ENCODE results near the gene B3GALNT2.

B3GALNT2 gene

GRCh38 chr1:235408503-235408960 is 95.7 kb downstream of the B3GALNT2 start:
- no peak for DNase-seq

DNA sequence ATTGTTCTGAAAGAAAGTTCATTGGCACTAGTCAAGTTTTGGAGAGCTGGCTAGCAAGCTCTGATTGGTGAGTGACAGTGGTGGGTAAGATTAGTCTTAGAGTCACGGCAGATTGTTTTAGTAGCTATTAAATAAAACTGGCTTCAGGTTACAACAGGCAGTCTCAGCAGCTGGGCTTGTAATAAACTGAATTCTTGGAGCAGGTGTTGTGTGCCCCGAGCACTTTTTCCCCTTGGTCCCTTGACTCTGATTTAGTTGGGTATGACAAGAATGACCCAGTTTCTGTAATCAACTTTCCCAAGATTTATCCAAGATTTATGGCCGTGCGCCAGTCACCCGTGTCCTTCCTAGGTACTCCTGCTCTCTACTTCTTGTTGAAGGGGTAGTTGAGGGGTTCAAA is 96.8 kb downstream of the B3GALNT2 start:
- DNase-seq = no peak

- no peak for DNase-seq
Observed at GRCh38 chr1:235404190-235404589, 100.1 kb downstream of the B3GALNT2 start.

DNA sequence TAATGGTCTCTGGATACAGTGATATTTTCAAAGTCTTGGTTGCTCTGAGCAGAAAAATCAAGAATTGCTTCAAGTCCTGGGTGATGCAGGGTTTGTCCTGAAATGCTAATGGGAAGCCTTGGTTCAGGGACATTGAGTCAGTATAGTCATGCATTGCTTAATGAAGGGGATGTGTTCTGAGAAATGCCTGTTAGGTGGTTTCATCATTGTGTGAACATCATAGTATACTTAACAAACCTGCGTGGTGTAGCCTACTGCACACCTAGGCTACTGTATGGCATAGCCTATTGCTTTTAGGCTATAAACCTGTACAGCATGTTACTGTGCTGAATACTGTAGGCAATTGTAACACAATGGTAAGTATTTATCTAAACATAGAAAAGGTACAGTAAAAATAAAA is 100.7 kb downstream of the B3GALNT2 start:
- DNase-seq = no peak

GRCh38 chr1:235402457-235403200 is 101.6 kb downstream of the B3GALNT2 start:
- DNase-seq = no peak

- no peak for DNase-seq
Observed at GRCh38 chr1:235401251-235401650, 103.0 kb downstream of the B3GALNT2 start.
